H9 (cell line): ENCODE data around the gene RBBP7. TPM values are rescaled to one million over a fixed set of nuclear protein-coding genes. Genes with fewer than 3 reads are reported as not detected.

Source experiments
- DNase-seq: peaks from one replicate; pipeline ENCODE4 v3.0.0-alpha.2; 2017
- H2AFZ ChIP-seq: one replicate; pipeline ENCODE4 v1.6.1; 2013; ENCODE audit warnings: mild to moderate bottlenecking, low read length, control low read depth, moderate library complexity
- H2AK5ac ChIP-seq: 2 replicates; pipeline ENCODE4 v1.6.1; 2013; ENCODE audit warnings: low read length, control low read depth, mixed read lengths; ENCODE audit not compliant: insufficient read length
- H2BK120ac ChIP-seq: one replicate; pipeline ENCODE4 v1.6.1; 2013; ENCODE audit warnings: low read depth, mild to moderate bottlenecking, low read length, control low read depth, inconsistent platforms; ENCODE audit not compliant: poor library complexity, severe bottlenecking
- H2BK12ac ChIP-seq: 2 replicates; pipeline ENCODE4 v1.6.1; 2013; ENCODE audit warnings: low read length, control low read depth, mixed read lengths, low read depth; ENCODE audit not compliant: insufficient read length
- H2BK15ac ChIP-seq: 2 replicates; pipeline ENCODE4 v1.6.1; 2013; ENCODE audit warnings: low read depth, low read length, control low read depth
- H2BK20ac ChIP-seq: one replicate; pipeline ENCODE4 v1.6.1; 2013; ENCODE audit warnings: low read depth, mild to moderate bottlenecking, low read length, control low read depth, inconsistent platforms; ENCODE audit not compliant: poor library complexity, severe bottlenecking
- H2BK5ac ChIP-seq: 2 replicates; pipeline ENCODE4 v1.6.1; 2013; ENCODE audit warnings: low read length, control low read depth, mixed read lengths; ENCODE audit not compliant: insufficient read length
- H3K14ac ChIP-seq: 2 replicates; pipeline ENCODE4 v1.6.1; 2013; ENCODE audit warnings: low read length, control low read depth; ENCODE audit not compliant: insufficient read depth
- H3K18ac ChIP-seq: 2 replicates; pipeline ENCODE4 v1.6.1; 2013; ENCODE audit warnings: low read depth, mild to moderate bottlenecking, mixed read lengths, low read length, control low read depth; ENCODE audit not compliant: insufficient read length
- H3K23ac ChIP-seq: 2 replicates; pipeline ENCODE4 v1.6.1; 2013; ENCODE audit warnings: low read length, control low read depth, mixed read lengths, low read depth; ENCODE audit not compliant: insufficient read length
- H3K23me2 ChIP-seq: 2 replicates; pipeline ENCODE4 v1.6.1; 2013; ENCODE audit warnings: low read depth, mild to moderate bottlenecking, mixed read lengths, low read length, control low read depth; ENCODE audit not compliant: insufficient read length, poor library complexity, severe bottlenecking
- H3K27ac ChIP-seq: 2 replicates; pipeline ENCODE4 v1.5.1; 2013; ENCODE audit warnings: low read length, control low read depth, mixed read lengths, low read depth; ENCODE audit not compliant: insufficient read length
- H3K27me3 ChIP-seq: 2 replicates; pipeline ENCODE4 v1.6.1; 2013; ENCODE audit warnings: low read length, control low read depth, inconsistent platforms; ENCODE audit not compliant: insufficient read depth
- H3K4ac ChIP-seq: 2 replicates; pipeline ENCODE4 v1.6.1; 2013; ENCODE audit warnings: low read depth, mild to moderate bottlenecking, control low read depth, inconsistent platforms, low read length, moderate library complexity
- H3K4me1 ChIP-seq: 2 replicates; pipeline ENCODE4 v1.6.1; 2013; ENCODE audit warnings: low read length, control low read depth, inconsistent platforms; ENCODE audit not compliant: insufficient read depth
- H3K4me2 ChIP-seq: 2 replicates; pipeline ENCODE4 v1.6.1; 2013; ENCODE audit warnings: low read length, control low read depth, mixed read lengths; ENCODE audit not compliant: insufficient read length, insufficient read depth
- H3K56ac ChIP-seq: 2 replicates; pipeline ENCODE4 v1.6.1; 2013; ENCODE audit warnings: low read depth, mild to moderate bottlenecking, mixed read lengths, low read length, control low read depth; ENCODE audit not compliant: insufficient read length
- H3K79me1 ChIP-seq: 2 replicates; pipeline ENCODE4 v1.6.1; 2013; ENCODE audit warnings: low read depth, mild to moderate bottlenecking, moderate library complexity, low read length, control low read depth, inconsistent platforms; ENCODE audit not compliant: insufficient read depth, poor library complexity, severe bottlenecking
- H3K79me2 ChIP-seq: 2 replicates; pipeline ENCODE4 v1.6.1; 2013; ENCODE audit warnings: low read length, control low read depth, inconsistent platforms; ENCODE audit not compliant: insufficient read depth
- H3K9ac ChIP-seq: 2 replicates; pipeline ENCODE4 v1.6.1; 2013; ENCODE audit warnings: low read length, control low read depth, mixed read lengths; ENCODE audit not compliant: insufficient read length; ENCODE audit errors: extremely low read depth
- H3K9me3 ChIP-seq: one replicate; pipeline ENCODE4 v1.6.1; 2013; ENCODE audit warnings: low read depth, low read length, inconsistent platforms; ENCODE audit not compliant: control insufficient read depth
- H3T11ph ChIP-seq: one replicate; pipeline ENCODE4 v1.6.1; 2013; ENCODE audit warnings: mild to moderate bottlenecking, low read length, control low read depth, inconsistent platforms
- H4K20me1 ChIP-seq: one replicate; pipeline ENCODE4 v1.6.1; 2013; ENCODE audit not compliant: control insufficient read depth, insufficient read length, insufficient read depth
- H4K5ac ChIP-seq: 2 replicates; pipeline ENCODE4 v1.6.1; 2013; ENCODE audit warnings: low read depth, mild to moderate bottlenecking, mixed read lengths, low read length, control low read depth; ENCODE audit not compliant: insufficient read length
- H4K8ac ChIP-seq: replicated peaks from 2 replicates; pipeline ENCODE4 v1.6.1; 2013; ENCODE audit warnings: low read length, control low read depth, mixed read lengths, low read depth; ENCODE audit not compliant: insufficient read length
- H4K91ac ChIP-seq: 2 replicates; pipeline ENCODE4 v1.6.1; 2013; ENCODE audit warnings: low read depth, mild to moderate bottlenecking, moderate library complexity, mixed read lengths, low read length, control low read depth; ENCODE audit not compliant: insufficient read length
- H3K27ac Mint-ChIP-seq, 3 experiments: 2 replicates in 2 of 3; 3 replicates in 1 of 3; pipeline ENCODE4 v1.8.0; 2020 to 2021; ENCODE audit warnings: mixed read lengths in 3 of 3, mild to moderate bottlenecking in 1 of 3, moderate library complexity in 1 of 3
- H3K27me3 Mint-ChIP-seq: 2 replicates; pipeline ENCODE4 v1.8.0; 2021; ENCODE audit warnings: low read depth, mild to moderate bottlenecking, moderate library complexity, mixed read lengths
- H3K36me3 Mint-ChIP-seq, 3 experiments: 2 replicates in 2 of 3; 3 replicates in 1 of 3; pipeline ENCODE4 v1.8.0; 2020 to 2021; ENCODE audit warnings: low read depth in 3 of 3, mixed read lengths in 3 of 3; ENCODE audit not compliant: insufficient read depth in 1 of 3
- H3K4me1 Mint-ChIP-seq, 2 experiments: 2 replicates each; pipeline ENCODE4 v1.8.0; 2020; ENCODE audit warnings: mixed read lengths in 2 of 2
- H3K4me3 Mint-ChIP-seq, 2 experiments: 2 replicates in 1 of 2; 3 replicates in 1 of 2; pipeline ENCODE4 v1.8.0; 2020 to 2021; ENCODE audit warnings: mild to moderate bottlenecking in 2 of 2, mixed read lengths in 2 of 2, moderate library complexity in 1 of 2
- H3K9me3 Mint-ChIP-seq, 2 experiments: 2 replicates in 1 of 2; 3 replicates in 1 of 2; pipeline ENCODE4 v1.8.0; 2020; ENCODE audit warnings: mild to moderate bottlenecking in 2 of 2, mixed read lengths in 2 of 2, moderate library complexity in 1 of 2
- WGBS: extraction: QIAGEN DNeasy Blood & Tissue Kit; methylation state at CpG from one replicate; pipeline ENCODE4 v1.1.7; 2013; ENCODE audit warnings: missing lambda C conversion rate, low lambda C conversion rate, mixed read lengths; ENCODE audit not compliant: insufficient read length; ENCODE audit errors: extremely low coverage; 5-methylcytosine and 5-hydroxymethylcytosine counted together
- total RNA-seq: library from RNA; stranded (reverse); gene quantifications from 2 replicates; pipeline ENCODE4 v1.2.1, GENCODE V29; 2021
- TF ChIP-seq, protein P1 (sequence below): fragments of 200-600 bp; sonication (generic); conservative IDR thresholded peaks from 3 replicates; pipeline ENCODE4 v1.8.0; 2021; ENCODE audit warnings: antibody characterized with exemption, mild to moderate bottlenecking

The RBBP7 gene
- total RNA-seq, 1 experiment from 2014 or later: 249 TPM

DNA sequence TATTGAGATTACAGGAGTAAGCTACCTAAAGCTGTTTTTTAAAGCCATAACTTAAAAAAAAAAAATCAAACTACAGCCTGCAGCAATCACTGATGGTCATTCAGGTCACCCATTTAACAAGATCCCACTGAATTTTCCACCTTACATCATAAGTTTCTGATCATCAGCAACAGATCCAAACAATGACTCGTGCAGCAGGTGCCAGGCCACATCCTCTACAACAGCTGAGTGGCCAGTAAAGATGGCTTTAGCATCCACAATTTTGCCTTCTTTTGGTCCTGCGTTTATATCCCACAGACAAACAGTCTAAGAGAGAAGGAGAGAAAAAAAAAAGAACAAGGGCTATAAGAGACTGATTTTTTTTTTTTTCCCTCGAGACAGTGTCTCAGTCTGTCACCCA, 16.6 kb downstream of the RBBP7 start:
- Histone ChIP-seq H3K9ac (no peak overlapping the region), H3K4ac (no peak overlapping the region), H3K27me3 (no peaks in the 10 kb centered on the region), H2AFZ (no peak overlapping the region), H2AK5ac (no peak overlapping the region), H2BK15ac (no peak overlapping the region), H2BK12ac (no peak overlapping the region), H4K91ac (no peak overlapping the region), H3K27ac (no peak overlapping the region), H2BK120ac (no peak overlapping the region), H3K79me2 (peaks cover 6% of the 10 kb centered on the region; the same call in 1 of the 2 replicates), H3K9me3 (no peaks in the 10 kb centered on the region), H3K79me1 (peaks cover 3% of the 10 kb centered on the region), H3T11ph (no peak overlapping the region), H3K23me2 (no peaks in the 10 kb centered on the region), H4K8ac (no peak overlapping the region), H3K56ac (no peak overlapping the region), H2BK5ac (no peak overlapping the region), H3K18ac (no peak overlapping the region), H4K20me1 (no peaks in the 10 kb centered on the region), H3K23ac (no peak overlapping the region), H4K5ac (no peak overlapping the region), H2BK20ac (no peak overlapping the region), H3K4me2 (no peak overlapping the region), H3K4me1 (no peaks in the 10 kb centered on the region), H3K14ac (no peak overlapping the region)
- H3K9me3 Mint-ChIP-seq: peaks cover 3% of the 10 kb centered on the region in 2 experiments; a peak in 3 of 5 replicates
- no peaks in the 10 kb centered on the region for H3K27me3 Mint-ChIP-seq
- DNase-seq: no peak
- no CpG with 5 or more reads among the region's 3 CpGs for WGBS
- peaks cover 72 to 97% (median 93%) of the 10 kb centered on the region in 3 experiments for H3K36me3 Mint-ChIP-seq
- no peak overlapping the region for H3K4me3 Mint-ChIP-seq
- TF ChIP-seq, protein P1, sequence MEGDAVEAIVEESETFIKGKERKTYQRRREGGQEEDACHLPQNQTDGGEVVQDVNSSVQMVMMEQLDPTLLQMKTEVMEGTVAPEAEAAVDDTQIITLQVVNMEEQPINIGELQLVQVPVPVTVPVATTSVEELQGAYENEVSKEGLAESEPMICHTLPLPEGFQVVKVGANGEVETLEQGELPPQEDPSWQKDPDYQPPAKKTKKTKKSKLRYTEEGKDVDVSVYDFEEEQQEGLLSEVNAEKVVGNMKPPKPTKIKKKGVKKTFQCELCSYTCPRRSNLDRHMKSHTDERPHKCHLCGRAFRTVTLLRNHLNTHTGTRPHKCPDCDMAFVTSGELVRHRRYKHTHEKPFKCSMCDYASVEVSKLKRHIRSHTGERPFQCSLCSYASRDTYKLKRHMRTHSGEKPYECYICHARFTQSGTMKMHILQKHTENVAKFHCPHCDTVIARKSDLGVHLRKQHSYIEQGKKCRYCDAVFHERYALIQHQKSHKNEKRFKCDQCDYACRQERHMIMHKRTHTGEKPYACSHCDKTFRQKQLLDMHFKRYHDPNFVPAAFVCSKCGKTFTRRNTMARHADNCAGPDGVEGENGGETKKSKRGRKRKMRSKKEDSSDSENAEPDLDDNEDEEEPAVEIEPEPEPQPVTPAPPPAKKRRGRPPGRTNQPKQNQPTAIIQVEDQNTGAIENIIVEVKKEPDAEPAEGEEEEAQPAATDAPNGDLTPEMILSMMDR: no peak
- peaks cover 3 to 4% of the 10 kb centered on the region in 2 experiments; a peak in 2 of 4 replicates for H3K4me1 Mint-ChIP-seq
- H3K27ac Mint-ChIP-seq: peak overlapping the region in 1 of 3 experiments; percentile 53; a peak in 1 of 7 replicates
